ENCODE measurements around the gene CYP2A6.
A peak's percentile ranks its signal among the peaks of the same experiment; 100 is the strongest.
"Not testable (repeated sequence)": the region's sequence is repeated elsewhere in the genome, so short reads cannot be mapped to it uniquely, and the experiment has no call there.

Gene CYP2A6

DNA sequence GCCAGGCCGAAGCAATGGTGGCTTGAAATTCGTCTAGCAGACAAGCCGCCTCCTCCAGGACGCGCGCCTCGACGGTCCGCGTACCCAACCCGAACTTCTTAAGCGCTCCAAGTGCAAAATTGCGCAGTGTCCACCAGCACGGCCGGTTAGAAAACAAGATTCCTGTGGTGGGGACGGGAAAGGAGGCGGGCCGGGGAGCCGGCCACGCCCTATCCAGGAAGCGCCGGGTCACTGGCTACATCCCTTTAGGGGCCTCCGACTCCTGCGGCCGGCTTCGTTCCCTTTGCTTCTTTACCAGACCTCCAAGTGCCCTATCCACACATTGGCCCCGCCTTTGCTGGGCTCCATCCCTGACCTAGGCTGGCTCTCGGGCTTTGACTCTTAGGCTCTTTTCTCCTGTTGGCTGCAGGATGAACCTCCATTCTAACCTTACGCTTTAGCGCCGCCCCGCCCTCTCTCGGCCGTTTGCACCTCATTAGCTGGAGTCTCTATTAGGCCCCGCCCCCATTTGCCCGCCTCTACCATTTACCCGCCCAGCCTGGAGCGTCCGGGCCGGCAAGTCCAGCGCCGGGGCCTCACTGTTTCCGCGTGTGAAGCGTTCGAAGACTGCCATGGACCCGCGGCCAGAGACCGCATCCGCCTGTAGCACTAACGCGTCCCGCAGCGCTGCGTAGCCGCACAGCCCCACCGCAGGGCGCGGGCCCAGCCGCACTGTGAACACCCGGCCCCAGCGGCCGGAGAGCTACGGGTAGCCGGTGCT, 39.4 kb downstream of the CYP2A6 start:
- H3K27ac ChIP-seq (ENCODE audit: low read depth, low read length) = peak overlapping the region; percentile 37
- peak overlapping the region in 1 of 5 donors; percentile 51 for H3K9ac ChIP-seq (ENCODE audit: low read length in 5 of 5)
- peaks cover 0 to 28% (median 25%) of the 10 kb centered on the region in 5 donors for H3K36me3 ChIP-seq (ENCODE audit: control insufficient read depth in 5 of 5, insufficient read depth in 5 of 5, low read length in 5 of 5)
- not testable (repeated sequence) for H3K9me3 ChIP-seq (ENCODE audit: control insufficient read depth in 5 of 5, low read length in 5 of 5); H3K27me3 ChIP-seq (ENCODE audit: control insufficient read depth in 5 of 5, insufficient read depth in 4 of 5, low read length in 5 of 5)
- H3K4me1 ChIP-seq (ENCODE audit: control insufficient read depth in 5 of 5, insufficient read depth in 5 of 5, low read length in 5 of 5) = peaks cover 10 to 70% (median 58%) of the 10 kb centered on the region in 5 donors
- H3K4me3 ChIP-seq (ENCODE audit: low read depth in 1 of 5, low read length in 5 of 5) = peak overlapping the region; percentile 52 to 72 (median 64)

DNA sequence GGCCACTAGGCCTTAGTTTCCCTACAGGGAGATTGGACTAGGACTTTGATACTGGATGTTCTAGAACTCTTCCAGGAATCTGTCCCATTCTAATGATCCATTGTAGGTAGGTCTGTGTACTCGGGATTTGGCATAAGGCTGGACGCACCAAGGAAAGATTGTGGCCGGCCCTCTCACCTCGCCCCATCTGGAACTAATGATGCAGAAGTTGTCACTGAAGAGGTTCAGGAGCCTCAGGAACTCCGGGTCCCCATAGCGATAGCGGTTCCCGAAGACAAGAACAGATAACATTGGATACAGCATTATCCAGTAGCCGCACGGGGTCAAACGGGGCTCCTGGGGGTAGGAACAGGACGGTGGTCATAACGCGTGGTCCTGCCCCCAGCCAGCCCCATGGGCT, 40.1 kb downstream of the CYP2A6 start:
- Histone ChIP-seq H3K9me3 (ENCODE audit: control insufficient read depth in 5 of 5, low read length in 5 of 5) (no peaks in the 10 kb centered on the region), H3K27me3 (ENCODE audit: control insufficient read depth in 5 of 5, insufficient read depth in 4 of 5, low read length in 5 of 5) (peaks cover 0 to 2% (median 0%) of the 10 kb centered on the region in 5 donors), H3K9ac (ENCODE audit: low read length in 5 of 5) (peak overlapping the region in 2 of 5 donors; percentile 39 to 56), H3K4me3 (ENCODE audit: low read depth in 1 of 5, low read length in 5 of 5) (peak overlapping the region; percentile 50 to 68 (median 59)), H3K4me1 (ENCODE audit: control insufficient read depth in 5 of 5, insufficient read depth in 5 of 5, low read length in 5 of 5) (peaks cover 16 to 77% (median 65%) of the 10 kb centered on the region in 5 donors), H3K27ac (ENCODE audit: low read depth, low read length) (peak overlapping the region; percentile 37), H3K36me3 (ENCODE audit: control insufficient read depth in 5 of 5, insufficient read depth in 5 of 5, low read length in 5 of 5) (peaks cover 0 to 31% (median 25%) of the 10 kb centered on the region in 5 donors)

DNA sequence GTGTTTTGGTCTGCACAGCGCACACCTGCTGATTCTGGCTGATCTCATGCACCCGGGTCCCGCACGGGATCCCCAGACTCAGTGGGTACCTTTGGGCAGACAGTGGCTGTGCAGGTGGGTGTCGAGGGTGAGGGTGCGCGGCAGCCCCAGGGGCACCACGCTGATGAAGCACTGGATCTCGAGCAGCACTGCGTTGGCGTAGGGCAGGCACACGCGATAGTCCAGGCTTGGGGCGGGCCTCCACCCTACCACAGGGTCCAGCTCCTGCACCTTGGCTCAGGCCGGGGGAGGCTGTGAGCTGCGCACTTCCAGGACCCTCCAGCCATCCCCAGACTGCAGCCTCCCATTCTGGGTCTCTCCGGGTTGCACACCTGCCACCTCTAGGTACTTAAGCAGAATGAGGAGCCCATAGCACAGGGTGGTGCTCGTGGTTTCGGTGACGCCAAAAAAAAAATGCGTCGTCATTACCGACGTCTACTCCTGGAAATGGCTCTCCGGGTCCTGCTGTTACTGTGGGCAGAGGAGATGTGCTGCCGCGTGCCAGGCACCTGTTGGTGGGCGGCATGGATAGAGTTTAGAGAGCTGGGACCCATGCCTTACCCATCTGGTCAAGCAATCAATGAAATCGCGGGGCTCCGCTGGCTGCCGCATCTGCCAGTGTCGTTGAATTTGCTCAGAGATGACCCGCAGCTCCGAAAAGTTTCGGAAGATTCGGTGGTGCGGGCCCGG, 40.7 kb downstream of the CYP2A6 start:
- H3K9me3 ChIP-seq (ENCODE audit: control insufficient read depth in 5 of 5, low read length in 5 of 5) = no peaks in the 10 kb centered on the region
- peak overlapping the region in 4 of 5 donors; percentile 52 to 68 (median 62) for H3K4me3 ChIP-seq (ENCODE audit: low read depth in 1 of 5, low read length in 5 of 5)
- no peak overlapping the region for H3K27ac ChIP-seq (ENCODE audit: low read depth, low read length)
- H3K36me3 ChIP-seq (ENCODE audit: control insufficient read depth in 5 of 5, insufficient read depth in 5 of 5, low read length in 5 of 5) = peaks cover 0 to 38% (median 29%) of the 10 kb centered on the region in 5 donors
- peaks cover 19 to 83% (median 71%) of the 10 kb centered on the region in 5 donors for H3K4me1 ChIP-seq (ENCODE audit: control insufficient read depth in 5 of 5, insufficient read depth in 5 of 5, low read length in 5 of 5)
- peak overlapping the region in 1 of 5 donors; percentile 39 for H3K9ac ChIP-seq (ENCODE audit: low read length in 5 of 5)
- peaks cover 0 to 2% (median 0%) of the 10 kb centered on the region in 5 donors for H3K27me3 ChIP-seq (ENCODE audit: control insufficient read depth in 5 of 5, insufficient read depth in 4 of 5, low read length in 5 of 5)

- Histone ChIP-seq H3K4me3 (ENCODE audit: low read depth in 1 of 5, low read length in 5 of 5) (no peak overlapping the region), H3K27me3 (ENCODE audit: control insufficient read depth in 5 of 5, insufficient read depth in 4 of 5, low read length in 5 of 5) (peaks cover 0 to 2% (median 0%) of the 10 kb centered on the region in 5 donors), H3K9ac (ENCODE audit: low read length in 5 of 5) (no peak overlapping the region), H3K27ac (ENCODE audit: low read depth, low read length) (peak overlapping the region; percentile 79), H3K9me3 (ENCODE audit: control insufficient read depth in 5 of 5, low read length in 5 of 5) (no peaks in the 10 kb centered on the region), H3K36me3 (ENCODE audit: control insufficient read depth in 5 of 5, insufficient read depth in 5 of 5, low read length in 5 of 5) (peaks cover 0 to 45% (median 38%) of the 10 kb centered on the region in 5 donors), H3K4me1 (ENCODE audit: control insufficient read depth in 5 of 5, insufficient read depth in 5 of 5, low read length in 5 of 5) (peaks cover 25 to 93% (median 81%) of the 10 kb centered on the region in 5 donors)
These were observed 41.8 kb downstream of the CYP2A6 start for GRCh38 chr19:40808497-40808896.

DNA sequence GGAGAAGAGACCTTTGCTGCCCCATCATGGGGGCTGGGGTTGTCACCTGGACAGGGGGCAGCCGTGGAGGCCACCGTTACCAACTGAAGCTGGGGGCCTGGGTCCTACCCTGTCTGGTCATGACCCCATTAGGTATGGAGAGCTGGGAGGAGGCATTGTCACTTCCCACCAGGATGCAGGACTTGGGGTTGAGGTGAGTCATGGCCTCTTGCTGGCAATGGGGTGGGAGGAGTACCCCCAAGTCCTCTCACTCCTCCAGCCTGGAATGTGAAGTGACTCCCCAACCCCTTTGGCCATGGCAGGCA, 42.3 kb downstream of the CYP2A6 start:
- H3K36me3 ChIP-seq (ENCODE audit: control insufficient read depth in 5 of 5, insufficient read depth in 5 of 5, low read length in 5 of 5) = peaks cover 0 to 45% (median 38%) of the 10 kb centered on the region in 5 donors
- H3K9ac ChIP-seq (ENCODE audit: low read length in 5 of 5) = no peak overlapping the region
- no peak overlapping the region for H3K4me3 ChIP-seq (ENCODE audit: low read depth in 1 of 5, low read length in 5 of 5)
- peaks cover 0 to 2% (median 0%) of the 10 kb centered on the region in 5 donors for H3K27me3 ChIP-seq (ENCODE audit: control insufficient read depth in 5 of 5, insufficient read depth in 4 of 5, low read length in 5 of 5)
- peak overlapping the region; percentile 79 for H3K27ac ChIP-seq (ENCODE audit: low read depth, low read length)
- H3K9me3 ChIP-seq (ENCODE audit: control insufficient read depth in 5 of 5, low read length in 5 of 5) = no peaks in the 10 kb centered on the region
- peaks cover 30 to 96% (median 84%) of the 10 kb centered on the region in 5 donors for H3K4me1 ChIP-seq (ENCODE audit: control insufficient read depth in 5 of 5, insufficient read depth in 5 of 5, low read length in 5 of 5)

GRCh38 chr19:40807147-40808020, 42.9 kb downstream of the CYP2A6 start:
- Histone ChIP-seq H3K9ac (ENCODE audit: low read length in 5 of 5) (peak overlapping the region in 2 of 5 donors; percentile 5 to 74), H3K27me3 (ENCODE audit: control insufficient read depth in 5 of 5, insufficient read depth in 4 of 5, low read length in 5 of 5) (peaks cover 0 to 2% (median 0%) of the 10 kb centered on the region in 5 donors), H3K27ac (ENCODE audit: low read depth, low read length) (peak overlapping the region; percentile 79), H3K36me3 (ENCODE audit: control insufficient read depth in 5 of 5, insufficient read depth in 5 of 5, low read length in 5 of 5) (peaks cover 0 to 45% (median 38%) of the 10 kb centered on the region in 5 donors), H3K4me1 (ENCODE audit: control insufficient read depth in 5 of 5, insufficient read depth in 5 of 5, low read length in 5 of 5) (peaks cover 34 to 99% (median 87%) of the 10 kb centered on the region in 5 donors), H3K9me3 (ENCODE audit: control insufficient read depth in 5 of 5, low read length in 5 of 5) (no peaks in the 10 kb centered on the region), H3K4me3 (ENCODE audit: low read depth in 1 of 5, low read length in 5 of 5) (peak overlapping the region in 2 of 5 donors; percentile 13 to 22)

GRCh38 chr19:40806423-40807146, 43.7 kb downstream of the CYP2A6 start:
- H3K27ac ChIP-seq (ENCODE audit: low read depth, low read length) = peak overlapping the region; percentile 79
- H3K4me3 ChIP-seq (ENCODE audit: low read depth in 1 of 5, low read length in 5 of 5) = peak overlapping the region in 3 of 5 donors; percentile 33 to 46 (median 34)
- H3K27me3 ChIP-seq (ENCODE audit: control insufficient read depth in 5 of 5, insufficient read depth in 4 of 5, low read length in 5 of 5) = peaks cover 0 to 2% (median 0%) of the 10 kb centered on the region in 5 donors
- no peaks in the 10 kb centered on the region for H3K9me3 ChIP-seq (ENCODE audit: control insufficient read depth in 5 of 5, low read length in 5 of 5)
- peak overlapping the region in 4 of 5 donors; percentile 13 to 74 (median 66) for H3K9ac ChIP-seq (ENCODE audit: low read length in 5 of 5)
- peaks cover 0 to 50% (median 42%) of the 10 kb centered on the region in 5 donors for H3K36me3 ChIP-seq (ENCODE audit: control insufficient read depth in 5 of 5, insufficient read depth in 5 of 5, low read length in 5 of 5)
- peaks cover 40 to 99% (median 87%) of the 10 kb centered on the region in 5 donors for H3K4me1 ChIP-seq (ENCODE audit: control insufficient read depth in 5 of 5, insufficient read depth in 5 of 5, low read length in 5 of 5)

GRCh38 chr19:40805258-40805868, 44.9 kb downstream of the CYP2A6 start:
- Histone ChIP-seq H3K27ac (ENCODE audit: low read depth, low read length) (peak overlapping the region; percentile 79), H3K27me3 (ENCODE audit: control insufficient read depth in 5 of 5, insufficient read depth in 4 of 5, low read length in 5 of 5) (peaks cover 0 to 2% (median 0%) of the 10 kb centered on the region in 5 donors), H3K36me3 (ENCODE audit: control insufficient read depth in 5 of 5, insufficient read depth in 5 of 5, low read length in 5 of 5) (peaks cover 0 to 61% (median 53%) of the 10 kb centered on the region in 5 donors), H3K9me3 (ENCODE audit: control insufficient read depth in 5 of 5, low read length in 5 of 5) (no peaks in the 10 kb centered on the region), H3K9ac (ENCODE audit: low read length in 5 of 5) (peak overlapping the region in 2 of 5 donors; percentile 2 to 74), H3K4me3 (ENCODE audit: low read depth in 1 of 5, low read length in 5 of 5) (no peak overlapping the region), H3K4me1 (ENCODE audit: control insufficient read depth in 5 of 5, insufficient read depth in 5 of 5, low read length in 5 of 5) (peaks cover 44 to 100% (median 94%) of the 10 kb centered on the region in 5 donors)
